ENCODE measurements around the gene PEAK3. TPM values are rescaled to one million over a fixed set of nuclear protein-coding genes. Genes with fewer than 3 reads are reported as not detected.

The PEAK3 gene
- total and polyA plus RNA-seq, 2 donors (not counting 1 experiment from before 2014, with no cell fraction given), result not detected

- peak; percentile 13 for TF ChIP-seq EZH2 (IDR thresholded peaks at IDR 0.05; ENCODE audit: low read length, missing control alignments)
- no peak for TF ChIP-seq CTCF (conservative IDR thresholded peaks at IDR 0.05 in 1 of 2, IDR thresholded peaks at IDR 0.05 in 1 of 2; ENCODE audit: low read depth in 1 of 2, low read length in 2 of 2)
- Histone ChIP-seq H4K20me1 (ENCODE audit: control insufficient read depth, extremely low read depth, insufficient read depth, low read length) (no peaks in the 10 kb centered on the region), H3K4me2 (ENCODE audit: extremely low read depth, insufficient read depth, low read length) (no peak overlapping the region), H3K9me3 (ENCODE audit: control insufficient read depth, insufficient read depth, low read depth, low read length) (no peaks in the 10 kb centered on the region), H3K27ac (ENCODE audit: insufficient read depth, low read length) (no peak overlapping the region), H2AFZ (ENCODE audit: low read length) (no peak overlapping the region), H3K27me3 (ENCODE audit: control insufficient read depth, insufficient read depth, low read length) (peaks cover 24% of the 10 kb centered on the region), H3K9ac (ENCODE audit: insufficient read depth, low read length) (no peak overlapping the region), H3K4me1 (ENCODE audit: control insufficient read depth, extremely low read depth, insufficient read depth, low read length) (no peaks in the 10 kb centered on the region), H3K4me3 (replicated peaks in 1 of 4; ENCODE audit: control extremely low read depth in 1 of 4, insufficient read depth in 1 of 4, low read depth in 3 of 4, low read length in 4 of 4) (no peak overlapping the region), H3K36me3 (ENCODE audit: control insufficient read depth, insufficient read depth, low read length) (no peaks in the 10 kb centered on the region), H3K79me2 (ENCODE audit: control insufficient read depth, insufficient read depth, low read length) (no peaks in the 10 kb centered on the region)
- DNase-seq (ENCODE audit: low read depth in 2 of 2), result no peak
Observed at GRCh38 chr19:2307518-2308012, 25.6 kb upstream of the PEAK3 start.

GRCh38 chr19:2306971-2307370 is 25.0 kb upstream of the PEAK3 start:
- Histone ChIP-seq H3K4me3 (replicated peaks in 1 of 4; ENCODE audit: control extremely low read depth in 1 of 4, insufficient read depth in 1 of 4, low read depth in 3 of 4, low read length in 4 of 4) (no peak overlapping the region), H4K20me1 (ENCODE audit: control insufficient read depth, extremely low read depth, insufficient read depth, low read length) (no peaks in the 10 kb centered on the region), H3K36me3 (ENCODE audit: control insufficient read depth, insufficient read depth, low read length) (no peaks in the 10 kb centered on the region), H3K4me2 (ENCODE audit: extremely low read depth, insufficient read depth, low read length) (no peak overlapping the region), H3K27me3 (ENCODE audit: control insufficient read depth, insufficient read depth, low read length) (peaks cover 28% of the 10 kb centered on the region), H2AFZ (ENCODE audit: low read length) (no peak overlapping the region), H3K4me1 (ENCODE audit: control insufficient read depth, extremely low read depth, insufficient read depth, low read length) (no peaks in the 10 kb centered on the region), H3K9me3 (ENCODE audit: control insufficient read depth, insufficient read depth, low read depth, low read length) (no peaks in the 10 kb centered on the region), H3K9ac (ENCODE audit: insufficient read depth, low read length) (no peak overlapping the region), H3K79me2 (ENCODE audit: control insufficient read depth, insufficient read depth, low read length) (no peaks in the 10 kb centered on the region), H3K27ac (ENCODE audit: insufficient read depth, low read length) (no peak overlapping the region)
- TF ChIP-seq CTCF (conservative IDR thresholded peaks at IDR 0.05 in 1 of 2, IDR thresholded peaks at IDR 0.05 in 1 of 2; ENCODE audit: low read depth in 1 of 2, low read length in 2 of 2) (no peak), EZH2 (IDR thresholded peaks at IDR 0.05; ENCODE audit: low read length, missing control alignments) (no peak)
- DNase-seq (ENCODE audit: low read depth in 2 of 2), result no peak

GRCh38 chr19:2306281-2306806 is 24.4 kb upstream of the PEAK3 start:
- TF ChIP-seq CTCF (conservative IDR thresholded peaks at IDR 0.05 in 1 of 2, IDR thresholded peaks at IDR 0.05 in 1 of 2; ENCODE audit: low read depth in 1 of 2, low read length in 2 of 2) (no peak), EZH2 (IDR thresholded peaks at IDR 0.05; ENCODE audit: low read length, missing control alignments) (no peak)
- H3K4me1 ChIP-seq (ENCODE audit: control insufficient read depth, extremely low read depth, insufficient read depth, low read length), result no peaks in the 10 kb centered on the region
- no peak overlapping the region for H3K27ac ChIP-seq (ENCODE audit: insufficient read depth, low read length)
- no peaks in the 10 kb centered on the region for H3K36me3 ChIP-seq (ENCODE audit: control insufficient read depth, insufficient read depth, low read length)
- no peaks in the 10 kb centered on the region for H4K20me1 ChIP-seq (ENCODE audit: control insufficient read depth, extremely low read depth, insufficient read depth, low read length)
- no peaks in the 10 kb centered on the region for H3K79me2 ChIP-seq (ENCODE audit: control insufficient read depth, insufficient read depth, low read length)
- no peak overlapping the region for H3K4me2 ChIP-seq (ENCODE audit: extremely low read depth, insufficient read depth, low read length)
- H3K9me3 ChIP-seq (ENCODE audit: control insufficient read depth, insufficient read depth, low read depth, low read length), result no peaks in the 10 kb centered on the region
- no peak overlapping the region for H2AFZ ChIP-seq (ENCODE audit: low read length)
- no peak overlapping the region for H3K4me3 ChIP-seq (replicated peaks in 1 of 4; ENCODE audit: control extremely low read depth in 1 of 4, insufficient read depth in 1 of 4, low read depth in 3 of 4, low read length in 4 of 4)
- peaks cover 28% of the 10 kb centered on the region for H3K27me3 ChIP-seq (ENCODE audit: control insufficient read depth, insufficient read depth, low read length)
- no peak for DNase-seq (ENCODE audit: low read depth in 2 of 2)
- no peak overlapping the region for H3K9ac ChIP-seq (ENCODE audit: insufficient read depth, low read length)
